ENCODE data around the gene YPEL2. TPM values are rescaled to one million over a fixed set of nuclear protein-coding genes. Genes with fewer than 3 reads are reported as not detected.

The YPEL2 gene
- total RNA-seq, 2 experiments from 2014 or later: 9.0 to 10.0 TPM

DNA sequence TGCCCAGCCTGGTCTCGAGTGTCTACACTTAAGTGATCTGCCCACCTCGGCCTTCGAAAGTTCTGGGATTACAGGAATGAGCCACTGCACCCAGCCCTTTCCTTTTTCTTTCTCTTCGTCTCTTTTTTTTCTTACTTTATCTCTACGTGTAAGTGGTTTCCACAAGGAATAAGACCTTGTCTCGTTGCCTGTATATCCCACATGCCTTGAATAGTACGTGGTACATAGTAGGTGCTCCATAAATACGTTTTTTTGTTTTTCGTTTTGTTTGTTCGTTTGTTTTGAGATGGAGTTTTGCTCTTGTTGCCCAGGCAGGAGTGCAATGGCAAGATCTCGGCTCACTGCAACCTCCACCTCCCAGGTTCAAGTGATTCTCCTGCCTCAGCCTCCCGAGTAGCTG lies 86.0 kb downstream of the YPEL2 start:
- H3K9me3 Mint-ChIP-seq (ENCODE audit: insufficient read depth): no peaks in the 10 kb centered on the region
- H3K4me1 Mint-ChIP-seq (ENCODE audit: low read depth): peaks cover 52% of the 10 kb centered on the region
- DNase-seq: no peak
- ATAC-seq: no peak
- ChIA-PET CTCF (no interaction called here), POLR2A (no interaction called here)
- H3K27ac Mint-ChIP-seq: peak overlapping the region; percentile 28
- H3K4me3 Mint-ChIP-seq: no peak overlapping the region
- peaks cover 1% of the 10 kb centered on the region for H3K36me3 Mint-ChIP-seq (ENCODE audit: low read depth)
- no peaks in the 10 kb centered on the region for H3K27me3 Mint-ChIP-seq (ENCODE audit: low read depth)

DNA sequence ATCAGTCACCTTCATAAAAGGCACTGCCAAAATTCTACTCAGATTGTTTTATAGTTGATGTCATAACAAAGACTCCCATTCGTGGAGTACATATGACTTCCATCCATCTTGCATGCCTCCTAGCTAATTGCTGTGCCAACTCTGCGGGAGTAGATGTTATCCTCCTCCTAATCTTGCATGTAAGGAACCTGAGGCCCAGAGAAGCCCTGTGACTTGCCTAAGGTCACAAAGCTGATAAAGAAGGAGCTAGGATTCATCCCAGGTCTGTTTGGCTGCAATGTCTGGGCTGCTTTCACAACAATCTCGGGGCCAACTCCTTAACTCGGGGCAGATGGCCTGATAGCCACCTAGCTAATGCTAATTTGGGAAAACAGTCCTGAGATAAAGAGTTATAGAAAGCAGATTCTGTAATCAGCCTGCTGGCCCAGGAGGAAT lies 87.3 kb downstream of the YPEL2 start:
- H3K27ac Mint-ChIP-seq: no peak overlapping the region
- H3K4me3 Mint-ChIP-seq: no peak overlapping the region

DNA sequence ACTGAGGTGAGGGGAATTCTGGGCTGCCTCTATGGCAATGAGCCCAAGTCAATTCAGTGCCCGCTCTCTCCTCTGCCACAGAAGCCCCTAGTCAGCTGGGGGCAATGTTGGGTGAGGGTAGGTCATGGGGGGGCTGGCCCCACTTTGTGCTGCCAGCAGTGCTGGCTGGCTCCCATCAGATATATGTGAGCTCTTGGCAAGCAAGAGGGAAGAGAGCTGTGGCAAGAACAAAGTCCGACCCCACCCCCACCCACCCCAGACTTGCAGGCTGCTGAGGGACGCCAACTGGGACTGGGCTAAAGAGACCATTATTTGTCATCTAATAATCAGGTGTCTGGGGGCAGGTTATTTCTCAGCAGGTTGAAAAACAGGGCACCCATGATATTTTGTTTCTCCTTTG lies 89.4 kb downstream of the YPEL2 start:
- Mint-ChIP-seq H3K9me3 (ENCODE audit: insufficient read depth) (no peaks in the 10 kb centered on the region), H3K4me1 (ENCODE audit: low read depth) (peaks cover 24% of the 10 kb centered on the region), H3K27me3 (ENCODE audit: low read depth) (no peaks in the 10 kb centered on the region), H3K4me3 (no peak overlapping the region), H3K36me3 (ENCODE audit: low read depth) (no peaks in the 10 kb centered on the region), H3K27ac (peak overlapping the region; percentile 27)
- ChIA-PET CTCF (no interaction called here), POLR2A (no interaction called here)
- no peak for DNase-seq
- ATAC-seq: no peak

More for the DNA sequence above, 87.3 kb downstream of the YPEL2 start:
- H3K27me3 Mint-ChIP-seq (ENCODE audit: low read depth): no peaks in the 10 kb centered on the region
- H3K9me3 Mint-ChIP-seq (ENCODE audit: insufficient read depth): no peaks in the 10 kb centered on the region
- ChIA-PET POLR2A (no interaction called here), CTCF (no interaction called here)
- peaks cover 39% of the 10 kb centered on the region for H3K4me1 Mint-ChIP-seq (ENCODE audit: low read depth)
- DNase-seq (no peak), ATAC-seq (no peak)
- H3K36me3 Mint-ChIP-seq (ENCODE audit: low read depth): peaks cover 1% of the 10 kb centered on the region

DNA sequence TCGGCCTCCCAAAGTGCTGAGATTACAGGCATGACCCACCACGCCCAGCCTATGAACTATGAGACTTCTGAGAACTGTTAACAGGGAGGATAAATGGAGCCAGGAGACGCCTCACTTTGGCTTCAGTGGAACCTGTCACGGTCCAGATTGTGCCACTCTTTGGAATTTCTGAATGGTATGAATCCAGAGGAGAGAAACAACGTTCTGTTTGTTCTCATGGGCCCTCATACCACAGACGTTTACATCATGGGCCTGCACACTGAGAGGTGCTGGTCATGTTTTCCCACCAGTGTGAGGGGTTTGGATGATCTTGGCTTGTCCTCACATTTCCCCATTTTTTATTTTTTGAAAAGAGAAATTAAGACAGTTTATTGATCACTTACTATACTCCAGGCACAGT lies 90.3 kb downstream of the YPEL2 start:
- no peak for ATAC-seq
- H3K4me3 Mint-ChIP-seq: no peak overlapping the region
- CTCF ChIA-PET: no interaction called here
- POLR2A ChIA-PET: no interaction called here
- peaks cover 17% of the 10 kb centered on the region for H3K4me1 Mint-ChIP-seq (ENCODE audit: low read depth)
- H3K27ac Mint-ChIP-seq: no peak overlapping the region
- H3K27me3 Mint-ChIP-seq (ENCODE audit: low read depth): no peaks in the 10 kb centered on the region
- H3K36me3 Mint-ChIP-seq (ENCODE audit: low read depth): no peaks in the 10 kb centered on the region
- DNase-seq: no peak
- no peaks in the 10 kb centered on the region for H3K9me3 Mint-ChIP-seq (ENCODE audit: insufficient read depth)

DNA sequence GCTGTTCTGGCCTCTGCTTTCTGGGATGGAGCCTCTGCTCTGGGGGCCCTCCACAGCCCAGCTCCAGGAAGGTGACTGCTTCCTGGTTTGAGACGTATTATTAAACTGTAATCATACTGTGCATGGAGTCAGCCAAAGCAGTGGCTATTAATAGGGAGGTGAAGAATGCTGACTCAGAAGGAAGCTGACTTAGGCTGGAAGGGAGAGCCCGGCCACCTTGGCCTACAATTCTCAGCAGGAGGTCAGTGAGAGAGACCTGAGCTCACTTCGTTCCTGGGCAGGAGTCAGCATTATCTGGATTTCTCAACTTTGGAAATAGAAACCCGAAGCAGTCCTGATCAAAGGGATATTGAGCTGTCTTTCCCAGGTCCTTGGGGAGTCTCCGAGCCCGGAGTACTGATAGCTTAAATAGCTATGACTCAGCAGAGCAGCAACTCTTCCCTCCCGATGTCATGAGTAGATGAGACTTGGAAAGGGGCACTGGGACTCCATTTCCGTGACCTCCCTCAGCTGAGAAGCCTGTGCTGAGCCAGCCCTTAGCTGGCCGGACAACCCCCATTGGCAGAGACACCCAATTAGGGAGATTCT lies 91.8 kb downstream of the YPEL2 start:
- no peak overlapping the region for H3K4me3 Mint-ChIP-seq
- DNase-seq (no peak), ATAC-seq (no peak)
- no peak overlapping the region for H3K27ac Mint-ChIP-seq
- H3K9me3 Mint-ChIP-seq (ENCODE audit: insufficient read depth): no peaks in the 10 kb centered on the region
- POLR2A ChIA-PET: no interaction called here
- no peaks in the 10 kb centered on the region for H3K27me3 Mint-ChIP-seq (ENCODE audit: low read depth)
- no peaks in the 10 kb centered on the region for H3K36me3 Mint-ChIP-seq (ENCODE audit: low read depth)
- CTCF ChIA-PET: interaction anchor here (0.7 to 1.5 kb wide), 6 partner anchors 12 to 113 kb away, joined by 3 to 7 read pairs (median 3); no protein-coding TSS in a partner anchor
- H3K4me1 Mint-ChIP-seq (ENCODE audit: low read depth): peaks cover 21% of the 10 kb centered on the region

DNA sequence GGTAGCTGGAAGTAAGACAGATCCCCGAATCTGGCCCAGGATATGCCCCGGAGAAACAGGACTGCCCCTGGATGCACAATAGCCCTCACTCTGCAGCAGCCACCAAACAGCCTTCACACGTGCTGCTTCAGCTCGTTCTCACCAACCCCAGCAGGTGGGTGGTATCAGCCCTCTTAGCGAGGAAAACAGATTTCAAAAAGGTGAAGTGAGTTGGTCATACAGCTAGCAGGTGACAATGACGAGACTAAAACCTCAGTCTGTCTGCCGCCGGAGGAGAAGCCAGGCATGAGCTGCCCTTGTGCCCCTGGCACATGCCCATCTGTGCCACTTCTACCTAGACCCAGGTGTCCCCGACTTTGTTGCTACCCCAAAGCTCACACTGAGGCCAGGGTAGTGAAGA lies 92.4 kb downstream of the YPEL2 start:
- DNase-seq: no peak
- ChIA-PET POLR2A (interaction anchor here (0.7 kb wide), 1 partner anchor 14 kb away, joined by 3 read pairs; no protein-coding TSS in a partner anchor), CTCF (interaction anchor here (0.7 to 1.9 kb wide), 5 partner anchors 11 to 113 kb away, joined by 3 to 8 read pairs (median 3); no protein-coding TSS in a partner anchor)
- no peaks in the 10 kb centered on the region for H3K36me3 Mint-ChIP-seq (ENCODE audit: low read depth)
- H3K4me3 Mint-ChIP-seq: no peak overlapping the region
- H3K4me1 Mint-ChIP-seq (ENCODE audit: low read depth): peaks cover 21% of the 10 kb centered on the region
- H3K27me3 Mint-ChIP-seq (ENCODE audit: low read depth): no peaks in the 10 kb centered on the region
- no peak for ATAC-seq
- H3K27ac Mint-ChIP-seq: no peak overlapping the region
- no peaks in the 10 kb centered on the region for H3K9me3 Mint-ChIP-seq (ENCODE audit: insufficient read depth)

DNA sequence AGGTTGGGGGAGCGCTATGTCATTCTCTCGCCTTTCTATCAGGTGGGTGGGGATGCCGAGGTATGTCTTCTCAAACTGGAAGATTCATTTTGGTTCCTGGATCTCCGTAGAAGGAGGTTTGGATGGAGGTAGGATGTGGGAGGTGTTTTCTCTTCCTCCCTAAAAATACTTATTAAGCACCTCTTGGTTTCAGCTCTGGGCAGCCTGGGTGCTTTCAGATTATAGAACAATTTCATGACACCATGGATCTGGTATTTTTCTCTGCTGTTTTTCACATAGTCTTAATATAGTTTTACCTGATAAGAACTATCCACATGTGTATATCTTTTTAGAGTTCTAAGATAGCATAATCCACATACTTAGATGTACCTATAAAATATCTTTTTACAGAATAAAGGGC lies 92.9 kb downstream of the YPEL2 start:
- no peaks in the 10 kb centered on the region for H3K9me3 Mint-ChIP-seq (ENCODE audit: insufficient read depth)
- H3K27me3 Mint-ChIP-seq (ENCODE audit: low read depth): no peaks in the 10 kb centered on the region
- POLR2A ChIA-PET: interaction anchor here (0.7 kb wide), 1 partner anchor 14 kb away, joined by 3 read pairs; no protein-coding TSS in a partner anchor
- H3K36me3 Mint-ChIP-seq (ENCODE audit: low read depth): no peaks in the 10 kb centered on the region
- CTCF ChIA-PET: interaction anchor here (1.2 to 1.9 kb wide), 4 partner anchors 17 to 113 kb away, joined by 3 to 8 read pairs (median 4); no protein-coding TSS in a partner anchor
- no peak for ATAC-seq
- no peak overlapping the region for H3K4me3 Mint-ChIP-seq
- peaks cover 21% of the 10 kb centered on the region for H3K4me1 Mint-ChIP-seq (ENCODE audit: low read depth)
- no peak for DNase-seq
- peak overlapping the region; percentile 32 for H3K27ac Mint-ChIP-seq

DNA sequence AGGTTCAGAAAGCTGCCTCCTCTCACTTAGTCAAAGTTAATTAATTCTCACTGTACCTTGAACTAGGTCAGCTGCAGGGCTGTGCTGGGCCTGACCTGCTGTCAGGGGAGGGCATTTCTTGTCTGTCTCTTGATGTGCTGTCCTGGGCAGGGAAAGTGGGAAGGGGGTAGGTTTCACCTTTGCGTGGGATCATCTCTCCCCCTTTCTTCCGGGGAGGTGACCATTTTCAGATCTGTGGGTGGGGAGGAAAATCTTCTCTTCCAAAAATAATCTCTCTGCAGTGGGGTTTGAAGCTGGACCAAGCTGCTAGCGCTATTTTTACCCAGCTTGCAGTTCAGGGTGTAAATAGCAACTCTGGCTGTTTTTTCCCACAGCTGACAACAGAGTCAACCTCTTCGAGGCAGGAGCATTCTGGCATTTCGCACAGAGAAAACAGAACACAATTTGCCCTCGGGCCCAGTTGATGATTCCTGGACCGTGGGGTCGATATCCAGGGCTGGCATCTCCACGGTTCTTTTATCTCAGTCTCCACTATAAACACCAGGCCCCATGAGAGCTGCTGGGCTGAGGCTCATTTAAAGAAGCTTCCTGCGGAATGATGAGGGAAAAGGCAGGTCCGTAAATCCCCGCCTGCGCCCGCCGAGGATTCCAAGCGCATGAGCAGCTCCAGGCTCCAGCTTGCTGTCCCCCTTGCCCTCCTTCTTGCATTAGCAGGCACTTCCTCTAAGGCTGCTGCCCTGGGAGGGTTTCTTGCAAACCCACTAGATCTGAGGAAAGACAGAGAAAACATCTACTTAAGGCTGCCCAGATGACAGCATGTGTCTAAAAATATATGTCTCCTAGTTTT lies 93.9 kb downstream of the YPEL2 start:
- no peak for DNase-seq
- Mint-ChIP-seq H3K27ac (no peak overlapping the region), H3K9me3 (ENCODE audit: insufficient read depth) (no peaks in the 10 kb centered on the region), H3K36me3 (ENCODE audit: low read depth) (no peaks in the 10 kb centered on the region), H3K4me3 (no peak overlapping the region), H3K4me1 (ENCODE audit: low read depth) (peaks cover 18% of the 10 kb centered on the region), H3K27me3 (ENCODE audit: low read depth) (no peaks in the 10 kb centered on the region)
- no peak for ATAC-seq
- POLR2A ChIA-PET: interaction anchor here (1.4 kb wide), 1 partner anchor 60 kb away, joined by 3 read pairs; no protein-coding TSS in a partner anchor
- CTCF ChIA-PET: interaction anchor here (1.1 to 1.9 kb wide), 5 partner anchors 12 to 114 kb away, joined by 3 to 8 read pairs (median 4); no protein-coding TSS in a partner anchor

DNA sequence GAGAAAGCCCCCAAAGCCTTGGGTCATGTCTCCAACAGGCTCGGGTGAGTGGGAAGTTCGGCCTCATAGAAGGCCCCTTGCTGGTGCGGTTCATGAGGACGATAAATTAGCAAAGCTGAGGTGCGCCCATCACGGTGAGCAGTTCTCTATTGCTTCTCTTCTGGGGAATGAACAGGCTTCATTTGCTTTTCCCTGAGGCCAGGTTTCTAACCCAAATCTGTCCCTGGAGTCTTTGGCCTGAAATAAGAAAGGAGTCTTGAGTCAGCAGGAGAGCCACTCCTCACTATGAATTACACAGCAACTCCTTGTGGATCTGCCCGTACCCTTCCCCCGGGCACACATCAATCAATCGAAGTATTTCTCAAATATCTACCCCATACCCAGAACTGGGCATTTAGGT lies 94.6 kb downstream of the YPEL2 start:
- peaks cover 17% of the 10 kb centered on the region for H3K4me1 Mint-ChIP-seq (ENCODE audit: low read depth)
- no peaks in the 10 kb centered on the region for H3K36me3 Mint-ChIP-seq (ENCODE audit: low read depth)
- H3K9me3 Mint-ChIP-seq (ENCODE audit: insufficient read depth): no peaks in the 10 kb centered on the region
- no peak overlapping the region for H3K4me3 Mint-ChIP-seq
- H3K27ac Mint-ChIP-seq: no peak overlapping the region
- CTCF ChIA-PET: interaction anchor here (1.1 to 2.3 kb wide), 3 partner anchors 10 to 15 kb away, joined by 3 to 13 read pairs (median 10); no protein-coding TSS in a partner anchor
- ATAC-seq (no peak), DNase-seq (no peak)
- POLR2A ChIA-PET: interaction anchor here (0.9 to 1.4 kb wide), 2 partner anchors 53 to 61 kb away, joined by 3 read pairs; no protein-coding TSS in a partner anchor
- no peaks in the 10 kb centered on the region for H3K27me3 Mint-ChIP-seq (ENCODE audit: low read depth)

DNA sequence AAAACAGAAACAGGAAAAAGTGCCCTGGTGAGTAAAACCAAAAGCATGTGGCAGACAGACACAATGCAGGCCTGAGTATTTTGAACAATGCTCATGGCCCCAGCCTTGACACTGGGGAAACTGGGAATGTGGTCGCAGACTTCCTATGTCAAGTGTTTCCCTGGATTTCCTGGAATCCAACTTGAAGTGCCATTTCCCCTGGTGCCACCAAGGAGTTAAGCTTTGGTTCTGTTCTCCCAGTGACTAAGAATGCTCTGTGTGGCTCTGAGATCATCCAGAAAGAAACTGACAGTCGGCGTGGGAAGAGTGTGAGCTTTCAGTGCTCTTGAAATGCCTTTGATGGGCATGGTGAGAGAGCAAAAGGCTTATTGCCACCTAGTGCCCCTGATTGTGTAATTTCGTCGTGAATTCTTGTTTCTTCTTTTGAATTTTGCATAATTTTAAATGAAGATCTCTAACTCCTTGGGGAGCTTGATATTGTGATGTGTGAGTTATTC lies 96.0 kb downstream of the YPEL2 start:
- H3K4me1 Mint-ChIP-seq (ENCODE audit: low read depth): peaks cover 22% of the 10 kb centered on the region
- H3K4me3 Mint-ChIP-seq: no peak overlapping the region
- DNase-seq (peak; percentile 33), ATAC-seq (no peak)
- POLR2A ChIA-PET: no interaction called here
- peak overlapping the region; percentile 0 for H3K27ac Mint-ChIP-seq
- H3K27me3 Mint-ChIP-seq (ENCODE audit: low read depth): no peaks in the 10 kb centered on the region
- H3K36me3 Mint-ChIP-seq (ENCODE audit: low read depth): peaks cover 5% of the 10 kb centered on the region
- CTCF ChIA-PET: interaction anchor here (0.7 to 2.7 kb wide), 18 partner anchors 9 to 117 kb away, joined by 3 to 27 read pairs (median 5); no protein-coding TSS in a partner anchor
- H3K9me3 Mint-ChIP-seq (ENCODE audit: insufficient read depth): no peaks in the 10 kb centered on the region

DNA sequence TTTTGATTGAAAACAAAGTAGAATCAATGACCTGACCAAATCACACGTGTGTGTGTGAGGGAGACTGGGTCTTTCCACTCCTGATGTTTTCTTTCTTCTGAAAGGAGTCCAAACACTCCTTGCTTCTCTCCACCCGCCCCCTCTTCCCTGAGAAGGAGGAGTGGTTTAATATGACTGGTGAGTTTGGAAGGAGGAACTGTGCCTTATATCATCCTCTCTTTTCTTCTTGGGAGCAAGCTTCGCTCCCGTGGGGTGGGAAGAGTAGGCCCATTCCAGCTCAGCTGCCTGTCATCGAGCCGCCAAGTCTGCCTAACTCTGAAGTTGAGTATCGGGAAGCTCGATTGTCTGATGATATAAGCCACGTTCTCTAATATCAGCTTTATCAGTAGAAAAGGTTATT lies 96.5 kb downstream of the YPEL2 start:
- Mint-ChIP-seq H3K4me1 (ENCODE audit: low read depth) (peaks cover 26% of the 10 kb centered on the region), H3K9me3 (ENCODE audit: insufficient read depth) (no peaks in the 10 kb centered on the region), H3K27ac (no peak overlapping the region), H3K4me3 (no peak overlapping the region), H3K36me3 (ENCODE audit: low read depth) (peaks cover 7% of the 10 kb centered on the region), H3K27me3 (ENCODE audit: low read depth) (no peaks in the 10 kb centered on the region)
- POLR2A ChIA-PET: no interaction called here
- ATAC-seq (no peak), DNase-seq (no peak)
- CTCF ChIA-PET: interaction anchor here (1.0 to 2.7 kb wide), 17 partner anchors 8 to 117 kb away, joined by 3 to 27 read pairs (median 5); no protein-coding TSS in a partner anchor
